ENCODE results near the gene SLC4A4. TPM values are rescaled to one million over a fixed set of nuclear protein-coding genes. Genes with fewer than 3 reads are reported as not detected.
A peak's percentile ranks its signal among the peaks of the same experiment; 100 is the strongest.

SLC4A4 gene
- total and polyA plus RNA-seq, 10 of the 15 experiments (the other 5 are each of a cell fraction or from before 2014, with no cell fraction given), result 0.05 to 0.44 (median 0.18) TPM

DNA sequence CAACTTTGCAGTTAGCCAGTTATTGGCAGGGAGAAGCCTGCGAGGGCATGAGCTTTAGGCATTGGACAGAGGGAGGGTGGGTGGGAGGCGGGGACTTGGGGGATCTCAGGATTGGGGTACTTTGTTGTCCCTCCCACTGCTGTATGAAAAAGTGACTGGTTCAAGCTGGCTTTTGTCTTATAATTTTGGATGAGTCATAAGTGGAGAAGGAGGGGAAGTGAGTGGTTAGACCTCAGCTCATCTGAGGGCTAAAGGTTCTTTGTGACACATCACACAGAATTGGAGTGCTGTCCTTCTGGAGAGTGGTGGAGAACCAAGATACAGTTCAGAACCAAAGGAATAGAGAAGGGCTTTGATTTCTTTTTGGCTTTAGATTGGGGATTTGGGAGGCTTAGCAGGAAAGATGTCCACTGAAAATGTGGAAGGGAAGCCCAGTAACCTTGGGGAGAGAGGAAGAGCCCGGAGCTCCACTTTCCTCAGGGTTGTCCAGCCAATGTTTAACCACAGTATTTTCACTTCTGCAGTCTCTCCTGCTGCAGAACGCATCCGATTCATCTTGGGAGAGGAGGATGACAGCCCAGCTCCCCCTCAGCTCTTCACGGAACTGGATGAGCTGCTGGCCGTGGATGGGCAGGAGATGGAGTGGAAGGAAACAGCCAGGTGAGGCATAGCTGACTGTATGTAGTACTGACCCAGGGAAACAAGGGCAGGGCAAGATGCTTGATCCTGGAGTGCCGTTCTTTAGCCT is at the start of gene SLC4A4 (continued):
- TF ChIP-seq, protein P1, sequence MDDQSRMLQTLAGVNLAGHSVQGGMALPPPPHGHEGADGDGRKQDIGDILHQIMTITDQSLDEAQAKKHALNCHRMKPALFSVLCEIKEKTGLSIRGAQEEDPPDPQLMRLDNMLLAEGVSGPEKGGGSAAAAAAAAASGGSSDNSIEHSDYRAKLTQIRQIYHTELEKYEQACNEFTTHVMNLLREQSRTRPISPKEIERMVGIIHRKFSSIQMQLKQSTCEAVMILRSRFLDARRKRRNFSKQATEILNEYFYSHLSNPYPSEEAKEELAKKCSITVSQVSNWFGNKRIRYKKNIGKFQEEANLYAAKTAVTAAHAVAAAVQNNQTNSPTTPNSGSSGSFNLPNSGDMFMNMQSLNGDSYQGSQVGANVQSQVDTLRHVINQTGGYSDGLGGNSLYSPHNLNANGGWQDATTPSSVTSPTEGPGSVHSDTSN (IDR thresholded peaks at IDR 0.05; ENCODE audit: insufficient replicate concordance, low read depth, low read length), result peak; percentile 44
- peak; percentile 88 for TF ChIP-seq NFIC (IDR thresholded peaks at IDR 0.05; ENCODE audit: low read depth, low read length)
- TF ChIP-seq POU2F2 (IDR thresholded peaks at IDR 0.05; ENCODE audit: borderline replicate concordance, low read depth, low read length), result no peak
- TF ChIP-seq, protein P2, sequence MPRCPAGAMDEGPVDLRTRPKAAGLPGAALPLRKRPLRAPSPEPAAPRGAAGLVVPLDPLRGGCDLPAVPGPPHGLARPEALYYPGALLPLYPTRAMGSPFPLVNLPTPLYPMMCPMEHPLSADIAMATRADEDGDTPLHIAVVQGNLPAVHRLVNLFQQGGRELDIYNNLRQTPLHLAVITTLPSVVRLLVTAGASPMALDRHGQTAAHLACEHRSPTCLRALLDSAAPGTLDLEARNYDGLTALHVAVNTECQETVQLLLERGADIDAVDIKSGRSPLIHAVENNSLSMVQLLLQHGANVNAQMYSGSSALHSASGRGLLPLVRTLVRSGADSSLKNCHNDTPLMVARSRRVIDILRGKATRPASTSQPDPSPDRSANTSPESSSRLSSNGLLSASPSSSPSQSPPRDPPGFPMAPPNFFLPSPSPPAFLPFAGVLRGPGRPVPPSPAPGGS (IDR thresholded peaks at IDR 0.05; ENCODE audit: borderline replicate concordance, insufficient read depth, low read depth, low read length, poor library complexity, severe bottlenecking), result peak; percentile 69
- TF ChIP-seq EED (IDR thresholded peaks at IDR 0.05; ENCODE audit: low read depth), result peak; percentile 88
- no peak for TF ChIP-seq TCF3 (IDR thresholded peaks at IDR 0.05; ENCODE audit: borderline replicate concordance, insufficient read depth, low read depth, low read length)
- peak; percentile 62; the same call in 1 of the 2 replicates for TF ChIP-seq FOXM1 (IDR thresholded peaks at IDR 0.05; ENCODE audit: low read depth, low read length)
- TF ChIP-seq, protein P3, sequence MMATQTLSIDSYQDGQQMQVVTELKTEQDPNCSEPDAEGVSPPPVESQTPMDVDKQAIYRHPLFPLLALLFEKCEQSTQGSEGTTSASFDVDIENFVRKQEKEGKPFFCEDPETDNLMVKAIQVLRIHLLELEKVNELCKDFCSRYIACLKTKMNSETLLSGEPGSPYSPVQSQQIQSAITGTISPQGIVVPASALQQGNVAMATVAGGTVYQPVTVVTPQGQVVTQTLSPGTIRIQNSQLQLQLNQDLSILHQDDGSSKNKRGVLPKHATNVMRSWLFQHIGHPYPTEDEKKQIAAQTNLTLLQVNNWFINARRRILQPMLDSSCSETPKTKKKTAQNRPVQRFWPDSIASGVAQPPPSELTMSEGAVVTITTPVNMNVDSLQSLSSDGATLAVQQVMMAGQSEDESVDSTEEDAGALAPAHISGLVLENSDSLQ (IDR thresholded peaks at IDR 0.05), result peak; percentile 65
- no peak for TF ChIP-seq SUZ12 (IDR thresholded peaks at IDR 0.05; ENCODE audit: unreplicated experiment)
- TF ChIP-seq CREM (IDR thresholded peaks at IDR 0.05; ENCODE audit: low read depth), result peak; percentile 68; the same call in 1 of the 2 replicates
- peak in 1 of 2 experiments; percentile 19; a peak in 1 of 4 replicates for TF ChIP-seq ETV6 (conservative IDR thresholded peaks at IDR 0.05 in 1 of 2, IDR thresholded peaks at IDR 0.05 in 1 of 2; ENCODE audit: borderline replicate concordance in 1 of 2, low read depth in 1 of 2)
- TF ChIP-seq, protein P4, sequence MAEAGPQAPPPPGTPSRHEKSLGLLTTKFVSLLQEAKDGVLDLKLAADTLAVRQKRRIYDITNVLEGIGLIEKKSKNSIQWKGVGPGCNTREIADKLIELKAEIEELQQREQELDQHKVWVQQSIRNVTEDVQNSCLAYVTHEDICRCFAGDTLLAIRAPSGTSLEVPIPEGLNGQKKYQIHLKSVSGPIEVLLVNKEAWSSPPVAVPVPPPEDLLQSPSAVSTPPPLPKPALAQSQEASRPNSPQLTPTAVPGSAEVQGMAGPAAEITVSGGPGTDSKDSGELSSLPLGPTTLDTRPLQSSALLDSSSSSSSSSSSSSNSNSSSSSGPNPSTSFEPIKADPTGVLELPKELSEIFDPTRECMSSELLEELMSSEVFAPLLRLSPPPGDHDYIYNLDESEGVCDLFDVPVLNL (IDR thresholded peaks at IDR 0.05; ENCODE audit: low read depth, low read length), result no peak
- TF ChIP-seq, protein P5, sequence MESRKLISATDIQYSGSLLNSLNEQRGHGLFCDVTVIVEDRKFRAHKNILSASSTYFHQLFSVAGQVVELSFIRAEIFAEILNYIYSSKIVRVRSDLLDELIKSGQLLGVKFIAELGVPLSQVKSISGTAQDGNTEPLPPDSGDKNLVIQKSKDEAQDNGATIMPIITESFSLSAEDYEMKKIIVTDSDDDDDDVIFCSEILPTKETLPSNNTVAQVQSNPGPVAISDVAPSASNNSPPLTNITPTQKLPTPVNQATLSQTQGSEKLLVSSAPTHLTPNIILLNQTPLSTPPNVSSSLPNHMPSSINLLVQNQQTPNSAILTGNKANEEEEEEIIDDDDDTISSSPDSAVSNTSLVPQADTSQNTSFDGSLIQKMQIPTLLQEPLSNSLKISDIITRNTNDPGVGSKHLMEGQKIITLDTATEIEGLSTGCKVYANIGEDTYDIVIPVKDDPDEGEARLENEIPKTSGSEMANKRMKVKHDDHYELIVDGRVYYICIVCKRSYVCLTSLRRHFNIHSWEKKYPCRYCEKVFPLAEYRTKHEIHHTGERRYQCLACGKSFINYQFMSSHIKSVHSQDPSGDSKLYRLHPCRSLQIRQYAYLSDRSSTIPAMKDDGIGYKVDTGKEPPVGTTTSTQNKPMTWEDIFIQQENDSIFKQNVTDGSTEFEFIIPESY (IDR thresholded peaks at IDR 0.05), result no peak
- peak; percentile 91 for TF ChIP-seq BCL11A (IDR thresholded peaks at IDR 0.05; ENCODE audit: low read depth, low read length)
- peak; percentile 59; the same call in 1 of the 2 replicates for TF ChIP-seq TCF7 (IDR thresholded peaks at IDR 0.05; ENCODE audit: borderline replicate concordance)
- TF ChIP-seq ZNF24 (IDR thresholded peaks at IDR 0.05), result 0 out of 2 replicates have a peak, but pooled peaks have one; percentile 37
- peak; percentile 93 for TF ChIP-seq JUNB (IDR thresholded peaks at IDR 0.05)
- TF ChIP-seq IKZF2 (IDR thresholded peaks at IDR 0.05), result peak; percentile 81 to 84
- 0 out of 4 replicates have a peak, but pooled peaks of 1 of the 2 experiments have one; percentile 43 for TF ChIP-seq SRF (IDR thresholded peaks at IDR 0.05; ENCODE audit: low read depth in 2 of 2, low read length in 2 of 2)
- peak; percentile 81 for TF ChIP-seq IKZF1 (conservative IDR thresholded peaks at IDR 0.05)
- TF ChIP-seq RUNX3 (IDR thresholded peaks at IDR 0.05; ENCODE audit: low read length), result peak; percentile 96

Measured in GM12878 (cell line).